GM19463 (cell line): ENCODE results near the gene OSBPL2.

Experiments used
- ATAC-seq: cut with Tn5 transposase; IDR thresholded peaks from one replicate; pipeline ENCODE4 v1.9.1; 2021; ENCODE audit warnings: mild to moderate bottlenecking, moderate library complexity; ENCODE audit not compliant: unreplicated experiment

Gene OSBPL2

DNA sequence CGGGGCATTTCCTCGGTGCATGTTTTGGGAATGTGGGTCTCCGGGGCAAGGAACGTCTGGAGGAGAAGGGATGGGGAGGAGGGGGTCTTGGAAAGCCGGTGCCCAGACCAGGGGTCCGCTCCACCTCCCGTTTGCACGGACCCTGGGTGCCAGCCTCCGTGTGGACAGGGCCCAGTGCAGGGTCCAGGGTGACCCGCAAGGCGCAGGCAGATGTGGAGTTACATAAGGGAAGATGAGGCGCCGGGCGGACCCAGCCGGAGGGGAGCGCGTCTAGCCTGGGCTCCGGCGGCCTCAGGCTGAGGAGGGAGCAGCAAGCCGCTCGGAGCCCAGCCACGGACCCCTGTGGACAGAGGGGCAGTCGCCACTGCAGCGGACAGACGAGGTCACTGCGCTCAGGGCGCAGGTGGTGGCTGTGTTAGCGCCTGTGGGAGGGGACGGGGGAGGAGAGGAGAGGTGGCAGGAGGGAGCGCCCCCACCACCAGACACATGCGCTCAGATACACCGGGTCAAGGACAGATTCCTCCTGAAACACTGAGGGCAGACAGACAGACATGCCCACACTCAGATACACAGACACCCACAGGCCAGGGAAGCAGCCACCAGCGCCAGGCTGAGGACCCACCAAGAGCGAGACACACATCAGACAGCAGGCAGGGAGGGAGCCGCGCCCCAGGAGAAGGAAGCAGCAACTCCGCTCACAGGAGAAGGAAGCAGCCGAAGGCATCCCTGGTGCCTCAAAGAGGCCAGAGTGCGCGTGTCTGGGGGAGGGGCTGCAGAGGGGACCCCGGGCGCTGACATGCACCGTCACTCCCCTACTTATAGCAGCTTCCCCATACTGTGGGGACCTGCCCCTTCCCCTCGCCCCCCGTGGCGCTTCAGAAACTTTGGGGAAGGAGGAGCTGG, 17.4 kb upstream of the OSBPL2 start:
- ATAC-seq = no peak

GRCh38 chr20:62222266-62222850, 16.0 kb upstream of the OSBPL2 start:
- no peak for ATAC-seq

GRCh38 chr20:62222972-62223371, 15.3 kb upstream of the OSBPL2 start:
- ATAC-seq = no peak

- ATAC-seq = no peak
These were observed 14.8 kb upstream of the OSBPL2 start for GRCh38 chr20:62223571-62223970.

GRCh38 chr20:62224113-62224855, 14.0 kb upstream of the OSBPL2 start:
- ATAC-seq = no peak

GRCh38 chr20:62225026-62225425, 13.3 kb upstream of the OSBPL2 start:
- ATAC-seq = no peak

DNA sequence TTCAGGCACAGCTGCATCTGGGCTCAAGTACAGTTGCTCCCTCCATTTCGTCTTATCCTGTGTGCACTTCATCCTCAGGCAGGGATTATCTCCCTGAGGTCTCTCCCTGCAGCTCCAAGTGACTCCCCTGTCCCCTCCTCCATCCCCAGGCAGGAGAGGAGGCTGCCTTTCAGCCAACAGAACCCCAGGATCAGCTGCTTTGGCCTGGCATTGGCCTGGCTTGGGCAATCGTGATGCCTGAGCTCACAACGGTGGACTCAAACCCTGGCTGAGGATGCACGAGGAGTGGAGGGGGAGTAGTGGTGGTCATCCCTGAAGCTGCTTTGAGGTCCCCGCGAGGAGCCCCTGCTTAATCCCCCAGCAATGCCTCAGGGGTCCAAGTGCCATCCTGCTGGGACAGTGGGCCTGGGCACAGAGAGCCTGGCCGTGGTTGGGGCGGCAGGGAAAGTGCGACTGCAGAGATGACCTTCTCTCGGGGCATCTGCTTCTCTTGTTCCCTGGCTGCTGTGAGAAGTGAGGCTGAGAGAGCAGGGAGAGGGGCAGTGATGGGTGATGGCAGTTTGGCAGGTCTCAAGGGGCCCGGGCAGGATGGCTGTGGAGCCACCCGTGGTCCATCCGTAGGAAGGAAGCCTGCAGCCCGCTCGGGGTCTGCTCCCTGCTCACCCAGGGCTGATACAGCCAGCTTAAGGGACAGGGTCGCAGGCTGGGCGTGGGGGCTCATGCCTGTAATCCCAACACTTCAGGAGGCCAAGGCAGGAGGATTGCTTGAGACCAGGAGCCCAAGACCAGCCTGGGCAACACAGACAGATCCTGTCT, 12.3 kb upstream of the OSBPL2 start:
- ATAC-seq = no peak

- no peak for ATAC-seq
These were observed 11.4 kb upstream of the OSBPL2 start for GRCh38 chr20:62226707-62227590.

GRCh38 chr20:62227591-62227976, 10.7 kb upstream of the OSBPL2 start:
- ATAC-seq = no peak

GRCh38 chr20:62227977-62228958, 10.1 kb upstream of the OSBPL2 start:
- ATAC-seq = no peak

- ATAC-seq = no peak
These were observed 9.3 kb upstream of the OSBPL2 start for GRCh38 chr20:62228982-62229545.

GRCh38 chr20:62229667-62230066, 8.7 kb upstream of the OSBPL2 start:
- ATAC-seq = no peak

- no peak for ATAC-seq
These were observed 8.0 kb upstream of the OSBPL2 start for GRCh38 chr20:62230276-62230675.

- no peak for ATAC-seq
These were observed 7.6 kb upstream of the OSBPL2 start for GRCh38 chr20:62230696-62231095.

- ATAC-seq = no peak
These were observed 7.0 kb upstream of the OSBPL2 start for GRCh38 chr20:62231292-62231691.

DNA sequence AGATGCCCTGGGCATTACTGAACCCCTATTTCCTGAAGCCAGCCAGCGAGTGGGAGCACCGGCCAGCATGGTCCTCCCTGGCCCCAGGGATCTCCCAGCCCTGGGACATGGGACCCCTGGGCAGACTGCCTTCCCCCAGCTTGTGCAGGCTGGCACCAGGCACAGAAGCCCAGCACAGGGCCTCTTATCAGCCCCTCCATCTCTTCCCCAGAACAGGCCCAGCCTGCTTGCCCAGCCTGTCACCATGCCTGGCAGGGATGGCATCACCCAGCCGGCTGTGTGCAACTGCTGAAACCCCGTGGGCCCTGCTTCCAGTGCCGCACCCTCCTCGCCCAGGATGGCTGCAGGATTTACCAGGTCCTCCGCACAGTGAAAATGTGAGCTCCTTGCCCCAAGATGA, 6.1 kb upstream of the OSBPL2 start:
- ATAC-seq = no peak

DNA sequence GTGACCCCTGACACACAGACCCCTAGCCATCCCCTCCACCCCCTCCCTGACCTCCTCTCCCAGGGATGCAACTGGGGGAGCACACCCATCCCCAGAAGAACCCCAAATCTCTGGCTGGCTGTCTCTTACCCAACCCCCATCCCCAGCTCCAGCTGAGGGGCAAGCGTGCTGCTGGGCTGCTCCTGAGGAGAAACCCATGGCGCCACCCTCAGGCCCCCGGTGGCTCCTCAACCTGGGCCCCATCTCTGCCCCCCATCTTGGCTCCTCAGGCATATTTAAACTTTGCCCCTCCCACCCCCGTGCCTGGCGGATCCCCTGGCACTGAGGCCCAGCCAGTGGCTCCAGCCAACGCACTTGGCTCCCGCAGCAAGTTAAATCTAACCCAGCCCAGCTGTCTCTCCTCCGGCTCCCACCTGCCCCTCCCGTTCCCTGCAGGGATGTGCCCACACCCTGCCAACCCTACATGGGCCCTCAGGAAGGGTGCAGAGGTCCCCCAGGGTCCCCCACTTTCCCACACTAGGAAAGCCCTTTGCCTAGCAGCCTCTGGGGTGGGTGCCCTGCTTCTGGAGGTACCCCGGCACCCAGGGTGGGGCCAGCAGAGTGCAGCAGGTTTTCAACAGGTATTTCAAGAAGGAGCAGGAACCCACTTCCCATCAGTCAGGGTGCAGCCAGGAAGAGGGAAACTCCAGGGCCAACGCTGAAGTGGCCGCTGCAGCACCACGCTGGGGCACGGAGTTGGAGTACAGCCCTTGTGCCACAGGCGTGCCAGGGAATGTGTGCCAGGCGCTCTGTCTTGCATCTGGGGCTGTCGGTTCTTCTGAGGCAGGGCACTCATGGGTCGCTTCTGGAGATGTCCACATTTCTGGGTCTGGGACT, 5.3 kb upstream of the OSBPL2 start:
- ATAC-seq = no peak
